ENCODE data around the gene ZNF618. TPM values are rescaled to one million over a fixed set of nuclear protein-coding genes. Genes with fewer than 3 reads are reported as not detected.

ZNF618 gene
- total RNA-seq, 1 experiment from 2014 or later, result not detected

- Histone ChIP-seq H3K9me3 (ENCODE audit: low read length) (no peaks in the 10 kb centered on the region), H3K9ac (ENCODE audit: low read length) (no peak overlapping the region), H3K4me2 (ENCODE audit: low read depth, low read length, poor library complexity, severe bottlenecking) (no peak overlapping the region), H3K4me1 (ENCODE audit: low read length) (no peaks in the 10 kb centered on the region), H3K79me2 (ENCODE audit: low read length) (no peaks in the 10 kb centered on the region), H3K9me2 (replicated peaks; ENCODE audit: insufficient read depth, low read length) (no peaks in the 10 kb centered on the region), H2AFZ (ENCODE audit: low read length) (no peak overlapping the region), H3K4me3 (ENCODE audit: low read length) (no peak overlapping the region), H3K36me3 (ENCODE audit: insufficient read depth, low read length) (no peaks in the 10 kb centered on the region), H3K27ac (ENCODE audit: low read length) (no peak overlapping the region), H4K20me1 (ENCODE audit: insufficient read depth, low read depth, low read length) (no peaks in the 10 kb centered on the region), H3K27me3 (ENCODE audit: low read length) (no peaks in the 10 kb centered on the region)
- no peak for DNase-seq
Observed at GRCh38 chr9:113918697-113919350, 42.7 kb downstream of the ZNF618 start.

DNA sequence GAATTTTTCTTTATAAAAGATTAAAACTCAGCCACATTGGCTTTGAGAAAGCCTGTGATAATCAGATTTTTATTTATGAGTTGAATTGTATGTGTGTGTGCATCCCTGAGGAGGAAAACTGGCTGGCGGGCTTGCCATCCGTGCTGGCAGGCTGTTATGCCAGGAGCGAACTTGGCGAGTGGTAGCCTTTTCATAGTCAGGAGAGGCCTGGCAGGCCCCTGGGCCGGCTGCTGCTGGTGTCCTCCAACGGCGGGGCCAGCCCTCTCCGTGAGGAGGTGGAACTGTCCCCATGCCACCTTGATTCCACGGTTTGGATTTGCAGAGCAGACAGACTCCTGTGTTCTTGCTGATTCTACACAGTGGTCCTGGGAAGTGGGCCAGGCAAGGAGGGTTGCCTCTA, 43.3 kb downstream of the ZNF618 start:
- no peak overlapping the region for H3K4me2 ChIP-seq (ENCODE audit: low read depth, low read length, poor library complexity, severe bottlenecking)
- H3K27ac ChIP-seq (ENCODE audit: low read length), result no peak overlapping the region
- H3K27me3 ChIP-seq (ENCODE audit: low read length), result no peaks in the 10 kb centered on the region
- H4K20me1 ChIP-seq (ENCODE audit: insufficient read depth, low read depth, low read length), result no peaks in the 10 kb centered on the region
- no peaks in the 10 kb centered on the region for H3K79me2 ChIP-seq (ENCODE audit: low read length)
- H3K36me3 ChIP-seq (ENCODE audit: insufficient read depth, low read length), result no peaks in the 10 kb centered on the region
- no peak for DNase-seq
- H3K9ac ChIP-seq (ENCODE audit: low read length), result no peak overlapping the region
- no peaks in the 10 kb centered on the region for H3K9me3 ChIP-seq (ENCODE audit: low read length)
- H3K9me2 ChIP-seq (replicated peaks; ENCODE audit: insufficient read depth, low read length), result no peaks in the 10 kb centered on the region
- H2AFZ ChIP-seq (ENCODE audit: low read length), result no peak overlapping the region
- H3K4me1 ChIP-seq (ENCODE audit: low read length), result no peaks in the 10 kb centered on the region
- H3K4me3 ChIP-seq (ENCODE audit: low read length), result no peak overlapping the region

DNA sequence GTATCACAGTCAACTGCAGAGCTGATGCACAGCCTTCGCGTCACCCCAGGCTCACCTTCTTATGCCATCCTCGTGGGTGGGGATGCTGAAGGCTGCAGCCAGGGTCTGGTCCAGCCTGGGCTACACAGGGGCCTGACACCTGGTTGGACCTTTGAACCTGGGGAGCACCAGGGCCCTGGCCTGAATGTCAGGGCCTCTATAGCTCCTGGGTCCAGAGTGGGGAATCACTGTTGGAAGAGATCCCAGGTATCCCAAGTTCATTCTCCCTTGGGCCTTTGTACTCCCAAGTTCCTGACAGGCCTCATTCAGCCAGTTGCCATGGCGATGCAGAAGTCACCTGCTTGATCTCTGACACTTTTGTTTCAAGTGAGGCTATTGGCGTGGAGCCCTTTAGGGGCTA, 43.8 kb downstream of the ZNF618 start:
- H3K9me3 ChIP-seq (ENCODE audit: low read length), result no peaks in the 10 kb centered on the region
- H4K20me1 ChIP-seq (ENCODE audit: insufficient read depth, low read depth, low read length), result no peaks in the 10 kb centered on the region
- H3K4me1 ChIP-seq (ENCODE audit: low read length), result no peaks in the 10 kb centered on the region
- no peaks in the 10 kb centered on the region for H3K79me2 ChIP-seq (ENCODE audit: low read length)
- no peaks in the 10 kb centered on the region for H3K27me3 ChIP-seq (ENCODE audit: low read length)
- H3K27ac ChIP-seq (ENCODE audit: low read length), result no peak overlapping the region
- H3K4me2 ChIP-seq (ENCODE audit: low read depth, low read length, poor library complexity, severe bottlenecking), result no peak overlapping the region
- H3K4me3 ChIP-seq (ENCODE audit: low read length), result no peak overlapping the region
- no peaks in the 10 kb centered on the region for H3K9me2 ChIP-seq (replicated peaks; ENCODE audit: insufficient read depth, low read length)
- no peak overlapping the region for H2AFZ ChIP-seq (ENCODE audit: low read length)
- DNase-seq, result no peak
- no peaks in the 10 kb centered on the region for H3K36me3 ChIP-seq (ENCODE audit: insufficient read depth, low read length)
- no peak overlapping the region for H3K9ac ChIP-seq (ENCODE audit: low read length)

GRCh38 chr9:113920872-113921271, 44.8 kb downstream of the ZNF618 start:
- Histone ChIP-seq H3K9me3 (ENCODE audit: low read length) (no peaks in the 10 kb centered on the region), H3K36me3 (ENCODE audit: insufficient read depth, low read length) (no peaks in the 10 kb centered on the region), H3K9me2 (replicated peaks; ENCODE audit: insufficient read depth, low read length) (no peaks in the 10 kb centered on the region), H2AFZ (ENCODE audit: low read length) (no peak overlapping the region), H3K4me1 (ENCODE audit: low read length) (no peaks in the 10 kb centered on the region), H4K20me1 (ENCODE audit: insufficient read depth, low read depth, low read length) (no peaks in the 10 kb centered on the region), H3K4me3 (ENCODE audit: low read length) (no peak overlapping the region), H3K4me2 (ENCODE audit: low read depth, low read length, poor library complexity, severe bottlenecking) (no peak overlapping the region), H3K9ac (ENCODE audit: low read length) (no peak overlapping the region), H3K79me2 (ENCODE audit: low read length) (no peaks in the 10 kb centered on the region), H3K27ac (ENCODE audit: low read length) (no peak overlapping the region), H3K27me3 (ENCODE audit: low read length) (no peaks in the 10 kb centered on the region)
- no peak for DNase-seq

- Histone ChIP-seq H3K79me2 (ENCODE audit: low read length) (no peaks in the 10 kb centered on the region), H3K4me2 (ENCODE audit: low read depth, low read length, poor library complexity, severe bottlenecking) (no peak overlapping the region), H3K4me1 (ENCODE audit: low read length) (no peaks in the 10 kb centered on the region), H3K9me2 (replicated peaks; ENCODE audit: insufficient read depth, low read length) (no peaks in the 10 kb centered on the region), H3K27ac (ENCODE audit: low read length) (no peak overlapping the region), H3K36me3 (ENCODE audit: insufficient read depth, low read length) (no peaks in the 10 kb centered on the region), H2AFZ (ENCODE audit: low read length) (no peak overlapping the region), H3K27me3 (ENCODE audit: low read length) (no peaks in the 10 kb centered on the region), H3K9me3 (ENCODE audit: low read length) (no peaks in the 10 kb centered on the region), H4K20me1 (ENCODE audit: insufficient read depth, low read depth, low read length) (no peaks in the 10 kb centered on the region), H3K4me3 (ENCODE audit: low read length) (no peak overlapping the region), H3K9ac (ENCODE audit: low read length) (no peak overlapping the region)
- no peak for DNase-seq
Observed at GRCh38 chr9:113921396-113921925, 45.4 kb downstream of the ZNF618 start.

GRCh38 chr9:113922160-113922559, 46.1 kb downstream of the ZNF618 start:
- Histone ChIP-seq H3K79me2 (ENCODE audit: low read length) (no peaks in the 10 kb centered on the region), H4K20me1 (ENCODE audit: insufficient read depth, low read depth, low read length) (no peaks in the 10 kb centered on the region), H3K27ac (ENCODE audit: low read length) (no peak overlapping the region), H3K36me3 (ENCODE audit: insufficient read depth, low read length) (no peaks in the 10 kb centered on the region), H3K4me1 (ENCODE audit: low read length) (no peaks in the 10 kb centered on the region), H3K4me2 (ENCODE audit: low read depth, low read length, poor library complexity, severe bottlenecking) (no peak overlapping the region), H2AFZ (ENCODE audit: low read length) (no peak overlapping the region), H3K4me3 (ENCODE audit: low read length) (no peak overlapping the region), H3K9me2 (replicated peaks; ENCODE audit: insufficient read depth, low read length) (no peaks in the 10 kb centered on the region), H3K9me3 (ENCODE audit: low read length) (no peaks in the 10 kb centered on the region), H3K9ac (ENCODE audit: low read length) (no peak overlapping the region), H3K27me3 (ENCODE audit: low read length) (no peaks in the 10 kb centered on the region)
- DNase-seq, result no peak

DNA sequence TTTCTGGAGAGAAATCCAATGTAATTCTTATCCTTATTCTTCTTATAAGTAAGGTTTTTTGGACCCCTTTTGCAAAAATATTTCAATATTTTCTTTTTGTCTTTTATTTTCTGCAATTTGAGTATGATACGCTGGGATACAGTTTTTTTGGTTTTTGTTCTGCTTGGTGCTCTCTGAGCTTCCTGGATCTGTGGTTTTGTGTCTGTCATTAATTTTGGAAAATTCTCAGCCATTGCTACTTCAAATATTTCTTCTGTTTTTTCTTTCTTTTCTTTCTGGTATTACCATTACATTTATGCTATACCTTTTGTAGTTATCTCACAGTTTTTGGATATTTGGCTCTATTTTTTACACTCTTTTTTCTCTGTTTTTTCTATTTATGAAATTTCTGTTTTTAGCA, 50.1 kb downstream of the ZNF618 start:
- H3K4me1 ChIP-seq (ENCODE audit: low read length), result no peaks in the 10 kb centered on the region
- no peaks in the 10 kb centered on the region for H3K79me2 ChIP-seq (ENCODE audit: low read length)
- H3K36me3 ChIP-seq (ENCODE audit: insufficient read depth, low read length), result no peaks in the 10 kb centered on the region
- no peaks in the 10 kb centered on the region for H4K20me1 ChIP-seq (ENCODE audit: insufficient read depth, low read depth, low read length)
- DNase-seq, result no peak
- no peak overlapping the region for H2AFZ ChIP-seq (ENCODE audit: low read length)
- no peak overlapping the region for H3K9ac ChIP-seq (ENCODE audit: low read length)
- no peaks in the 10 kb centered on the region for H3K9me3 ChIP-seq (ENCODE audit: low read length)
- H3K4me2 ChIP-seq (ENCODE audit: low read depth, low read length, poor library complexity, severe bottlenecking), result no peak overlapping the region
- no peak overlapping the region for H3K4me3 ChIP-seq (ENCODE audit: low read length)
- no peak overlapping the region for H3K27ac ChIP-seq (ENCODE audit: low read length)
- no peaks in the 10 kb centered on the region for H3K9me2 ChIP-seq (replicated peaks; ENCODE audit: insufficient read depth, low read length)
- H3K27me3 ChIP-seq (ENCODE audit: low read length), result no peaks in the 10 kb centered on the region

GRCh38 chr9:113927277-113927676, 51.2 kb downstream of the ZNF618 start:
- H3K4me2 ChIP-seq (ENCODE audit: low read depth, low read length, poor library complexity, severe bottlenecking), result no peak overlapping the region
- H3K36me3 ChIP-seq (ENCODE audit: insufficient read depth, low read length), result no peaks in the 10 kb centered on the region
- H3K79me2 ChIP-seq (ENCODE audit: low read length), result no peaks in the 10 kb centered on the region
- H3K27ac ChIP-seq (ENCODE audit: low read length), result no peak overlapping the region
- no peaks in the 10 kb centered on the region for H3K4me1 ChIP-seq (ENCODE audit: low read length)
- H3K9me3 ChIP-seq (ENCODE audit: low read length), result no peaks in the 10 kb centered on the region
- H3K9ac ChIP-seq (ENCODE audit: low read length), result no peak overlapping the region
- no peaks in the 10 kb centered on the region for H3K9me2 ChIP-seq (replicated peaks; ENCODE audit: insufficient read depth, low read length)
- H3K4me3 ChIP-seq (ENCODE audit: low read length), result no peak overlapping the region
- H2AFZ ChIP-seq (ENCODE audit: low read length), result no peak overlapping the region
- no peaks in the 10 kb centered on the region for H4K20me1 ChIP-seq (ENCODE audit: insufficient read depth, low read depth, low read length)
- DNase-seq, result no peak
- no peaks in the 10 kb centered on the region for H3K27me3 ChIP-seq (ENCODE audit: low read length)

All from Karpas-422 (cell line).